Right lobe of liver (tissue), 6 donors: ENCODE measurements around the gene TEX11. TPM values are rescaled to one million over a fixed set of nuclear protein-coding genes. Genes with fewer than 3 reads are reported as not detected.
"Not testable (repeated sequence)": the region's sequence is repeated elsewhere in the genome, so short reads cannot be mapped to it uniquely, and the experiment has no call there.

Experiments
- ATAC-seq, 4 donors: fragments of 200-7000 bp; cut with Tn5 transposase; one replicate each; pipeline ENCODE4 v1.9.1; 2020; ENCODE audit warnings: mild to moderate bottlenecking in 4 of 4, moderate library complexity in 4 of 4
- DNase-seq, 3 donors: peaks; one replicate each; pipeline ENCODE4 v3.0.0-alpha.2; 2020
- H3K27ac ChIP-seq, 3 donors: fragments of 200-600 bp; one replicate each; pipeline ENCODE4 v1.8.0; 2022
- H3K27me3 ChIP-seq, 2 donors: fragments of 200-600 bp; one replicate each; pipeline ENCODE4 v1.8.0; 2022
- H3K36me3 ChIP-seq, 4 donors: fragments of 200-600 bp; sonication (generic) in 1 of 4; one replicate each; pipeline versions ENCODE4 v1.5.1 to v1.8.0; 2017 to 2022; ENCODE audit warnings: control low read depth in 1 of 4
- H3K4me1 ChIP-seq, 4 donors: fragments of 200-600 bp; sonication (generic) in 1 of 4; one replicate each; pipeline versions ENCODE4 v1.5.1 to v1.8.0; 2017 to 2022; ENCODE audit warnings: control low read depth in 1 of 4
- H3K4me3 ChIP-seq, 3 donors: fragments of 200-600 bp; one replicate each; pipeline ENCODE4 v1.8.0; 2022
- H3K9me3 ChIP-seq, 4 donors: fragments of 200-600 bp; sonication (generic) in 1 of 4; one replicate each; pipeline versions ENCODE4 v1.5.1 to v1.8.0; 2017 to 2022; ENCODE audit warnings: control low read depth in 1 of 4
- POLR2A ChIP-seq: fragments of 450-650 bp; IDR thresholded peaks from one replicate; pipeline ENCODE4 v1.6.1; 2017; ENCODE audit warnings: antibody characterized with exemption, mild to moderate bottlenecking
- WGBS: methylation state at CpG from one replicate; pipeline ENCODE4 v1.1.6; 2018; ENCODE audit warnings: low coverage, low lambda C conversion rate; ENCODE audit not compliant: insufficient coverage; ENCODE audit errors: missing lambda C conversion rate; 5-methylcytosine and 5-hydroxymethylcytosine counted together
- intact Hi-C, 2 donors: fragments of 100-400 bp; cut with DNase I; formaldehyde crosslinking; loops; one replicate each; pipeline versions ENCODE4 v1.11.2 to v1.14.1; 2022
- total RNA-seq, 6 experiments: library from RNA; depleted of rRNA in 2 of 6; stranded (reverse); fragments of >200 nt in 2 of 6; fragmentation: NEBNext Ultra II Directional in 3 of 6; extraction: Animal tissue kit (Norgen Biotek cat#: 25700) in 3 of 6; gene quantifications; one replicate each; pipeline versions ENCODE4 v1.1.0 to v1.2.4, GENCODE V29; 2016 to 2023
- TF ChIP-seq, protein P1 (sequence below), 4 donors: fragments of 200-600 bp in 3 of 4; fragments of 450-650 bp in 1 of 4; IDR thresholded peaks; one replicate each; pipeline versions ENCODE4 v1.5.1 to v1.8.0; 2016 to 2022; ENCODE audit warnings: antibody characterized with exemption in 4 of 4, mild to moderate bottlenecking in 2 of 4
- donor health status: DM: no; HTN: yes; CAD: no.
- donor health status: DM: no; HTN: no; CAD: no.
- donor health status: DM: no; HTN: no; CAD: no.
- donor health status: DM: no; HTN: yes; CAD: no.
- donor health status: DM: no; HTN: yes; CAD: no.

Gene TEX11
- total RNA-seq, 6 experiments from 2014 or later, result 0.09 TPM; not detected in 5

DNA sequence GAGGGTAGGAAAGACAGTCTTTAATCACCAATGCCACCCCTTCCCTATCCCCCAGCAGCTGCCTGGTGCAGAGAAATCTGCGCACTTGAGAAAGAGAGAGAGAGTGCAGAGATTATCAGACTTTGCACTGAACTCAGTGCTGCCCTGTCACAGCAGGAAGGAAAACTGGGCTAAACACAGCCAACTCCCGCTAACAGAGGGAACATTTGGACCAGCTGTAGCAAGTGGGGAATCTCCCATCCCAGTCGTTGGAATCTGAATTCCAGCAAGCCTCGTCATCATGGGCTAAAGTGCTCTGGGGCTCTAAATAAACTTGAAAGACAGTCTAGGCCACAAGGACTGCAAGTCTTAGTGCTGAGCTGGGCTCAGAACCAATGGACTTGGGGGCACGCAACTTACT, 295.2 kb downstream of the TEX11 start:
- 57% methylated on average over 3 of the region's 5 CpGs for WGBS
- TF ChIP-seq, protein P1, sequence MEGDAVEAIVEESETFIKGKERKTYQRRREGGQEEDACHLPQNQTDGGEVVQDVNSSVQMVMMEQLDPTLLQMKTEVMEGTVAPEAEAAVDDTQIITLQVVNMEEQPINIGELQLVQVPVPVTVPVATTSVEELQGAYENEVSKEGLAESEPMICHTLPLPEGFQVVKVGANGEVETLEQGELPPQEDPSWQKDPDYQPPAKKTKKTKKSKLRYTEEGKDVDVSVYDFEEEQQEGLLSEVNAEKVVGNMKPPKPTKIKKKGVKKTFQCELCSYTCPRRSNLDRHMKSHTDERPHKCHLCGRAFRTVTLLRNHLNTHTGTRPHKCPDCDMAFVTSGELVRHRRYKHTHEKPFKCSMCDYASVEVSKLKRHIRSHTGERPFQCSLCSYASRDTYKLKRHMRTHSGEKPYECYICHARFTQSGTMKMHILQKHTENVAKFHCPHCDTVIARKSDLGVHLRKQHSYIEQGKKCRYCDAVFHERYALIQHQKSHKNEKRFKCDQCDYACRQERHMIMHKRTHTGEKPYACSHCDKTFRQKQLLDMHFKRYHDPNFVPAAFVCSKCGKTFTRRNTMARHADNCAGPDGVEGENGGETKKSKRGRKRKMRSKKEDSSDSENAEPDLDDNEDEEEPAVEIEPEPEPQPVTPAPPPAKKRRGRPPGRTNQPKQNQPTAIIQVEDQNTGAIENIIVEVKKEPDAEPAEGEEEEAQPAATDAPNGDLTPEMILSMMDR (IDR thresholded peaks at IDR 0.05), result no peak
- TF ChIP-seq POLR2A, result no peak
- H3K36me3 ChIP-seq, result no peaks in the 10 kb centered on the region
- H3K27ac ChIP-seq, result no peak overlapping the region
- no peaks in the 10 kb centered on the region for H3K9me3 ChIP-seq
- ATAC-seq (no peak), DNase-seq (no peak)
- intact Hi-C loops, result no loop called here
- H3K27me3 ChIP-seq, result no peaks in the 10 kb centered on the region
- H3K4me1 ChIP-seq, result no peaks in the 10 kb centered on the region
- no peak overlapping the region for H3K4me3 ChIP-seq

DNA sequence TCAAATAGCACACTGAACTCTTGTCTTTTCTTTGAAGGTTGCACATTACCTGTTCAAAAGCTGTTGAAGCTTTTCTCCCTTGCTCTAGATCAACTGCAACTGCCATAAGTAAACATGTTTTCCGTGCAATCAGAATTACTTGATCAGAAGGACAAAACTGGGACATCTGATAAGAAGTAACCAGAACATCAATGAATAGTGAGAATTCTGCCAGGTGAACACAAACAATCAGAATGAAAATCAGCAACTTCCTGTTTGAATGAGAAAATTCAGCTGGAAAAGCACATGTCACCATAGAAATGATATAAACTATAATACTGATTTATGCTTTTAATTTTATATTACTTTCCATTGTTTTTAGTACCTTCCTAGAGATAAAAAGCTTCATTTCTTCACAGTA, 303.2 kb downstream of the TEX11 start:
- Histone ChIP-seq H3K36me3 (no peaks in the 10 kb centered on the region), H3K4me1 (no peaks in the 10 kb centered on the region), H3K27ac (no peak overlapping the region), H3K27me3 (no peaks in the 10 kb centered on the region), H3K9me3 (no peaks in the 10 kb centered on the region), H3K4me3 (no peak overlapping the region)
- 13% methylated on average over 1 of the region's 1 CpG for WGBS
- TF ChIP-seq, protein P1 (IDR thresholded peaks at IDR 0.05), result no peak
- TF ChIP-seq POLR2A, result no peak
- ATAC-seq, result no peak
- intact Hi-C loops, result no loop called here
- DNase-seq, result no peak

DNA sequence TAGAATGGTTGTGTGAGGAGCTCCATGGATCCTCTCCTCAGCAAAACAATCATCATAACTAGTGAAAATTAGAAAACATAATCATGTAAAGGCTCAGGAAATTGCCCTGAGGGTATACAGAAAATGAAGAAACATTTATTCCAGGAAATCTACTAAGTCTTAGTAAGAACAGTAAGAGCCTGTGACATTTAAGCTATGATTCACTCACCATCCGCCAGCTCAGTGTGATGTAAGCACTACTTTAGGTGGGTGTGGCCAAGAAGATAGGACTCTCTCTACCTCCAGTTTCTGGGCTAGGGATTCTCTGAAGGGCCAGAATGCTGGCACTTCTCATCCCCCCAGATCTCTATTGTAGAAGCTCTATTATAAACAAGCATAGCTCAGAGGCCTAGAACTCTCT, 316.4 kb downstream of the TEX11 start:
- ATAC-seq, result no peak
- H3K27me3 ChIP-seq, result peaks cover 0 to 8% of the 10 kb centered on the region in 2 donors
- intact Hi-C loops, result no loop called here
- TF ChIP-seq POLR2A, result no peak
- TF ChIP-seq, protein P1 (IDR thresholded peaks at IDR 0.05), result no peak
- DNase-seq, result no peak
- H3K4me3 ChIP-seq, result no peak overlapping the region
- no peak overlapping the region for H3K27ac ChIP-seq
- H3K4me1 ChIP-seq, result no peaks in the 10 kb centered on the region
- H3K9me3 ChIP-seq, result no peaks in the 10 kb centered on the region
- WGBS, result 80% methylated on average over 1 of the region's 1 CpG
- H3K36me3 ChIP-seq, result no peaks in the 10 kb centered on the region

GRCh38 chrX:70587158-70587557, 321.4 kb downstream of the TEX11 start:
- H3K4me3 ChIP-seq, H3K27ac ChIP-seq, H3K36me3 ChIP-seq, H3K27me3 ChIP-seq, H3K4me1 ChIP-seq, ATAC-seq, H3K9me3 ChIP-seq, intact Hi-C loops, DNase-seq: not testable (repeated sequence)
- 36% methylated on average over 1 of the region's 1 CpG for WGBS

DNA sequence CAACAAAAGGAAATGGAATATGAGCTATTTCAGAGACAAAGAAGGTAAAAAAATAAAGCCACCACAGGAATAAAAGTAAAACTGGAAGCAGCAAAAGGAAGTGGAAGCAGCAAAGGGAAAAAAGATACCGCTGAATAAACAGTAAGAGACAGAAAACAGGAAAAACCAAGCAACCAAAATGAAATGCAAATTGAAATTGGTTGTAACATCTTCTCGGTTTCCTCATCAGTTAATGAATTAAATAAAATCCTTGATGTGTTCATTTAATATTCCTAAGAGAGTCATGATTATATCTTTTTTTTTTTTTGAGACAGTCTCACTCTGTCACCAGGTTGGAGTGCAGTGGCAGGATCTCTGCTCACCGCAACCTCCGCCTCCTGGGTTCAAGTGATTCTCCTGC, 331.1 kb downstream of the TEX11 start:
- intact Hi-C loops, result no loop called here
- 85% methylated on average over 4 of the region's 4 CpGs for WGBS
- no peak for ATAC-seq
- H3K9me3 ChIP-seq, result peaks cover 0 to 7% (median 0%) of the 10 kb centered on the region in 4 donors
- H3K4me3 ChIP-seq, result no peak overlapping the region
- no peaks in the 10 kb centered on the region for H3K27me3 ChIP-seq
- no peak for DNase-seq
- TF ChIP-seq, protein P1 (IDR thresholded peaks at IDR 0.05), result no peak
- TF ChIP-seq POLR2A, result no peak
- no peak overlapping the region for H3K27ac ChIP-seq
- no peaks in the 10 kb centered on the region for H3K36me3 ChIP-seq
- no peaks in the 10 kb centered on the region for H3K4me1 ChIP-seq

GRCh38 chrX:70569922-70570576, 338.5 kb downstream of the TEX11 start:
- H3K4me1 ChIP-seq, H3K27me3 ChIP-seq, H3K9me3 ChIP-seq, ATAC-seq, H3K36me3 ChIP-seq, intact Hi-C loops, DNase-seq, H3K27ac ChIP-seq, H3K4me3 ChIP-seq: not testable (repeated sequence)
- WGBS, result 29% methylated on average over 1 of the region's 21 CpGs
